Natural killer cell (primary cell): ENCODE results near the gene FUBP3. TPM values are rescaled to one million over a fixed set of nuclear protein-coding genes. Genes with fewer than 3 reads are reported as not detected.

ENCODE experiments used
- ATAC-seq, 3 donors: fragments of 150-1000 bp in 2 of 3; fragments of 200-7000 bp in 1 of 3; cut with Tn5 transposase; 1 replicate in 1 of 3; 2 replicates in 2 of 3; pipeline ENCODE4 v1.10.0; 2021; ENCODE audit warnings: mild to moderate bottlenecking in 2 of 3, moderate library complexity in 2 of 3
- DNase-seq, 2 donors: peaks; one replicate each; pipeline versions ENCODE4 v3.0.0 to v3.0.0-alpha.2; 2013 to 2021; ENCODE audit warnings: mixed read lengths in 1 of 2
- H3K27ac ChIP-seq: one replicate; pipeline ENCODE4 v1.5.1; 2013; ENCODE audit warnings: mild to moderate bottlenecking, low read length
- H3K27me3 ChIP-seq: one replicate; pipeline ENCODE4 v1.6.1; 2013; ENCODE audit warnings: low read length; ENCODE audit not compliant: control insufficient read depth, insufficient read depth
- H3K36me3 ChIP-seq: one replicate; pipeline ENCODE4 v1.6.1; 2013; ENCODE audit warnings: low read length; ENCODE audit not compliant: control insufficient read depth, insufficient read depth
- H3K4me1 ChIP-seq: one replicate; pipeline ENCODE4 v1.6.1; 2013; ENCODE audit warnings: low read length; ENCODE audit not compliant: control insufficient read depth, insufficient read depth
- H3K4me3 ChIP-seq: one replicate; pipeline ENCODE4 v1.5.1; 2013; ENCODE audit warnings: low read length
- H3K9me3 ChIP-seq: one replicate; pipeline ENCODE4 v1.6.1; 2013; ENCODE audit warnings: low read length; ENCODE audit not compliant: control insufficient read depth, insufficient read depth
- H3K27ac Mint-ChIP-seq, 2 donors: one replicate each; pipeline ENCODE4 v1.8.0; 2022; ENCODE audit warnings: mild to moderate bottlenecking in 2 of 2, mixed read lengths in 2 of 2, moderate library complexity in 1 of 2
- H3K27me3 Mint-ChIP-seq, 2 donors: one replicate each; pipeline ENCODE4 v1.8.0; 2022; ENCODE audit warnings: low read depth in 2 of 2, mixed read lengths in 2 of 2
- H3K36me3 Mint-ChIP-seq: one replicate; pipeline ENCODE4 v1.8.0; 2022; ENCODE audit warnings: mixed read lengths
- H3K4me1 Mint-ChIP-seq, 2 donors: one replicate each; pipeline ENCODE4 v1.8.0; 2022; ENCODE audit warnings: mixed read lengths in 2 of 2
- H3K4me3 Mint-ChIP-seq: one replicate; pipeline ENCODE4 v1.8.0; 2022; ENCODE audit warnings: mild to moderate bottlenecking, moderate library complexity, mixed read lengths
- H3K9me3 Mint-ChIP-seq, 2 donors: one replicate each; pipeline ENCODE4 v1.8.0; 2022; ENCODE audit warnings: mixed read lengths in 2 of 2
- WGBS: methylation state at CpG from one replicate; pipeline ENCODE4 v1.1.7; 2013; ENCODE audit warnings: missing lambda C conversion rate; ENCODE audit not compliant: insufficient coverage; 5-methylcytosine and 5-hydroxymethylcytosine counted together
- intact Hi-C: fragments of 100-400 bp; cut with micrococcal nuclease; formaldehyde crosslinking; loops from one replicate; pipeline ENCODE4 v1.14.2; 2022
- total RNA-seq, 4 donors: library from RNA; stranded (reverse); fragments of 120-200 nt in 1 of 4; gene quantifications; one replicate each; pipeline versions ENCODE4 v1.2.3 to v1.2.4, GENCODE V29; 2013 to 2022
- TF ChIP-seq, protein P1 (sequence below): fragments of 200-600 bp; IDR thresholded peaks from one replicate; pipeline ENCODE4 v1.8.0; 2022; ENCODE audit warnings: antibody characterized with exemption

FUBP3 gene
- total RNA-seq, 3 donors from 2014 or later (not counting 1 experiment from before 2014, with no cell fraction given) = 40.8 to 45.2 (median 41.3) TPM

DNA sequence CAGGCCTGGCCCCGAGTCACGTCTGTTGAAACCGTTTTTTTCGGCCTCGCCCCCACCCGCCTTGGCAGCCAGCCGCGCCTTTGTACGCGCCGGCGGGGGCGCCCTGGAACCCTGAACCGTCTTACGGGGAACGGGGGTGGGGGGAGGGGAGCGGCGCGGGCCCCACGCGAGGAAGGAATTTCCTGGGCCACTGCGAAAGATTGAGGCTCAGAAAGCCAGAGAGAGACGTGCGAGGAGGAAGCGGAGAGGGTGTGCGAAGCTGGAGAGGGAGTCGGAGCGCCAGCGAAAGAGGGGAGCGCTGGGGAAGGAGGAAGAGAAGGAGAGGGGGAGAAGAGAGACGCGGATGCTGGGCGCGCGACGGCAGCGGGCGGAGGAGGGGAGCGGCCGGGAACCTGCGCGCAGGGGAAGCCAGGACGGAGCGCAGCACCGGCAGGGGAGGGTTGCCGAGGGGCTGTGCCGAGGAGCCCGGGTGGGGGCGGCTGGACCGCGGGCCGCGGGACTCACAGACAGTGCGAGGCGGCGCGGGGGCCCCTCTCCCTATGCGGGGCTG, 80.4 kb downstream of the FUBP3 start:
- Mint-ChIP-seq H3K9me3 (no peaks in the 10 kb centered on the region), H3K27ac (no peak overlapping the region), H3K27me3 (peaks cover 30 to 38% of the 10 kb centered on the region in 2 donors), H3K36me3 (no peaks in the 10 kb centered on the region), H3K4me1 (peaks cover 6 to 12% of the 10 kb centered on the region in 2 donors), H3K4me3 (no peak overlapping the region)
- H3K4me3 ChIP-seq = no peak overlapping the region
- H3K27ac ChIP-seq = no peak overlapping the region
- peaks cover 13% of the 10 kb centered on the region for H3K4me1 ChIP-seq
- 4% methylated on average over 58 of the region's 58 CpGs for WGBS
- H3K27me3 ChIP-seq = peaks cover 36% of the 10 kb centered on the region
- DNase-seq (no peak), ATAC-seq (no peak)
- intact Hi-C loops = no loop called here
- H3K9me3 ChIP-seq = no peaks in the 10 kb centered on the region
- TF ChIP-seq, protein P1, sequence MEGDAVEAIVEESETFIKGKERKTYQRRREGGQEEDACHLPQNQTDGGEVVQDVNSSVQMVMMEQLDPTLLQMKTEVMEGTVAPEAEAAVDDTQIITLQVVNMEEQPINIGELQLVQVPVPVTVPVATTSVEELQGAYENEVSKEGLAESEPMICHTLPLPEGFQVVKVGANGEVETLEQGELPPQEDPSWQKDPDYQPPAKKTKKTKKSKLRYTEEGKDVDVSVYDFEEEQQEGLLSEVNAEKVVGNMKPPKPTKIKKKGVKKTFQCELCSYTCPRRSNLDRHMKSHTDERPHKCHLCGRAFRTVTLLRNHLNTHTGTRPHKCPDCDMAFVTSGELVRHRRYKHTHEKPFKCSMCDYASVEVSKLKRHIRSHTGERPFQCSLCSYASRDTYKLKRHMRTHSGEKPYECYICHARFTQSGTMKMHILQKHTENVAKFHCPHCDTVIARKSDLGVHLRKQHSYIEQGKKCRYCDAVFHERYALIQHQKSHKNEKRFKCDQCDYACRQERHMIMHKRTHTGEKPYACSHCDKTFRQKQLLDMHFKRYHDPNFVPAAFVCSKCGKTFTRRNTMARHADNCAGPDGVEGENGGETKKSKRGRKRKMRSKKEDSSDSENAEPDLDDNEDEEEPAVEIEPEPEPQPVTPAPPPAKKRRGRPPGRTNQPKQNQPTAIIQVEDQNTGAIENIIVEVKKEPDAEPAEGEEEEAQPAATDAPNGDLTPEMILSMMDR = no peak
- no peaks in the 10 kb centered on the region for H3K36me3 ChIP-seq

DNA sequence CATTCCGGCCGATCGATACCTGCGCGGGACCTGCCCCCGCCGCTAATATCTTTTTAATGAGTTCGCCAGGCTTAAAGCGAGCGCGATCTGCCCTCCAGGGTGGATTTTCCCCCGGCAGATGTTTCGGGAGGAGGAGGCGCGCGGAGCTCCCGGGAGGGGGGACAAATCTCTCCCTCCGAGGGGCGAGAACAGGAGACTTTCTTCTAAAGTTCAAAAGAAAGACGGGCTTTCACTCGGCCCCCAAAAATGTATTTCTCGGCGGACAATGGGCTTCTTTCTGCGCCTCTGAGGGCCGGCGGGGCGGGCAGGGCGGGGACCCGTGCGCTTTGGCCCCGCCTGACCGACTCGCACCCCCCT, 80.9 kb downstream of the FUBP3 start:
- no peaks in the 10 kb centered on the region for H3K36me3 Mint-ChIP-seq
- 4% methylated on average over 33 of the region's 33 CpGs for WGBS
- TF ChIP-seq, protein P1 = no peak

DNA sequence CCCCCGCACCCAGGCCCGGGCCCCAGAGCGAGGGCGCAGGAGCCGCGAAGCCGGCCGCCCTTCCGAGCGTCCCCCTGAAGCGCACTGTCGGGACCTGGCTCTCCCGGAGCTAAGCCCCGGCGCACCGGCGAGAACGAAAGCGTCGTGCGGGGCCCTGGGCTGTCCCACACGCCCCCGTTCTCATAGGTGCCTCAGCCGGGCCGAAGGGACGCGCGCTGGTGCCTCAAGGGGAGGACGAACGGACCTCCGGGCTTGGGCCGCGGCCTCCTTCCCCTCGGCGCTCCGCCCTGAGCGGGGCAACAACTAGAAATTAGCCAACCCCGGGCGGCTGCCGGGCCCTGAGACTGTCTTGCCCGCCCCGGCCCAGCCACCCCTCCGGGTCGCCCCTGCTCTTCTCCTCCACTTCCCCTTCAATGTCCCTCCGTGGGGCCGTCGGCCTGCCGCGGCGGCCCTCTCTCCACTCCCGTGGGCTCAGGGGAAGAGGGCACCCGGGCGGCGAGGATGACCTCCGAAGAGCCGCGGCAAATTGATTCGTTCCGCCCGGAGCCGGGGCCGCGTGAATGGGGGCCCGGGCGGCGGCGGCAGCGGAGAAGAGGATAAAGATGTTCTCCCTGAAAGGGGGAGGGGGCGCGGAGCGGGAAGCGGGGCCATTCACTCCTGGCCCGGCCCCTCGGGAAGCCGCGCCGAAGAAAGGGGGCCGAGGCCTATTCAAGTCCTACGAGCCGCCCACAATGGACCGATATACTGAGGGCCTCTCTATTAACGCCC, 81.5 kb downstream of the FUBP3 start:
- Mint-ChIP-seq H3K4me3 (no peak overlapping the region), H3K9me3 (no peaks in the 10 kb centered on the region), H3K27ac (no peak overlapping the region), H3K27me3 (peaks cover 38 to 43% of the 10 kb centered on the region in 2 donors), H3K36me3 (no peaks in the 10 kb centered on the region), H3K4me1 (peaks cover 6 to 17% of the 10 kb centered on the region in 2 donors)
- DNase-seq (no peak), ATAC-seq (no peak)
- intact Hi-C loops = no loop called here
- Histone ChIP-seq H3K27ac (no peak overlapping the region), H3K4me3 (no peak overlapping the region), H3K9me3 (no peaks in the 10 kb centered on the region), H3K36me3 (no peaks in the 10 kb centered on the region), H3K4me1 (peaks cover 13% of the 10 kb centered on the region), H3K27me3 (peaks cover 40% of the 10 kb centered on the region)
- TF ChIP-seq, protein P1 = no peak
- 2% methylated on average over 82 of the region's 82 CpGs for WGBS

More for the DNA sequence above, 80.9 kb downstream of the FUBP3 start:
- Mint-ChIP-seq H3K9me3 (no peaks in the 10 kb centered on the region), H3K27ac (no peak overlapping the region), H3K4me1 (peaks cover 6 to 14% of the 10 kb centered on the region in 2 donors), H3K4me3 (no peak overlapping the region), H3K27me3 (peaks cover 33 to 42% of the 10 kb centered on the region in 2 donors)
- H3K27ac ChIP-seq = no peak overlapping the region
- peaks cover 38% of the 10 kb centered on the region for H3K27me3 ChIP-seq
- H3K4me1 ChIP-seq = peaks cover 13% of the 10 kb centered on the region
- intact Hi-C loops = no loop called here
- H3K4me3 ChIP-seq = no peak overlapping the region
- ATAC-seq (no peak), DNase-seq (no peak)
- H3K9me3 ChIP-seq = no peaks in the 10 kb centered on the region
- H3K36me3 ChIP-seq = no peaks in the 10 kb centered on the region
